HL-60 (cell line): ENCODE data around the gene CLSTN2.

Source experiments
- DNase-seq, 2 experiments: peaks; one replicate each; pipeline ENCODE4 v3.0.0-alpha.2; 2010 to 2020; ENCODE audit warnings: low read depth in 1 of 2, low spot score in 1 of 2
- H3K27ac ChIP-seq: fragments of 250-450 bp; sonication (Bioruptor Pico); replicated peaks from 2 replicates; pipeline ENCODE4 v1.5.1; 2020; ENCODE audit warnings: mild to moderate bottlenecking, moderate library complexity
- H3K27me3 ChIP-seq: fragments of 250-450 bp; sonication (Bioruptor Pico); 2 replicates; pipeline ENCODE4 v1.5.1; 2021; ENCODE audit warnings: mild to moderate bottlenecking, moderate library complexity; ENCODE audit not compliant: insufficient read depth, poor library complexity, severe bottlenecking
- H3K4me3 ChIP-seq: replicated peaks from 2 replicates; pipeline ENCODE4 v1.5.1; 2011; ENCODE audit warnings: mild to moderate bottlenecking, control low read depth, low read length; ENCODE audit not compliant: insufficient read depth
- GABPA ChIP-seq: IDR thresholded peaks from 2 replicates; pipeline ENCODE4 v1.6.1; 2012; ENCODE audit warnings: low read depth
- POLR2AphosphoS5 ChIP-seq: IDR thresholded peaks from 2 replicates; pipeline ENCODE4 v1.6.1; 2012; ENCODE audit warnings: low read depth
- SPI1 ChIP-seq: IDR thresholded peaks from 2 replicates; pipeline ENCODE4 v1.6.1; 2012; ENCODE audit warnings: low read depth, mild to moderate bottlenecking, borderline replicate concordance
- TF ChIP-seq, protein P1 (sequence below): IDR thresholded peaks from 2 replicates; pipeline ENCODE4 v1.6.1; 2012; ENCODE audit warnings: low read depth; ENCODE audit not compliant: insufficient replicate concordance
- TF ChIP-seq, protein P2 (sequence below): IDR thresholded peaks from one replicate; pipeline ENCODE4 v1.5.1; 2011; ENCODE audit warnings: low read length, control low read depth, inconsistent platforms; ENCODE audit not compliant: insufficient read depth

The CLSTN2 gene

DNA sequence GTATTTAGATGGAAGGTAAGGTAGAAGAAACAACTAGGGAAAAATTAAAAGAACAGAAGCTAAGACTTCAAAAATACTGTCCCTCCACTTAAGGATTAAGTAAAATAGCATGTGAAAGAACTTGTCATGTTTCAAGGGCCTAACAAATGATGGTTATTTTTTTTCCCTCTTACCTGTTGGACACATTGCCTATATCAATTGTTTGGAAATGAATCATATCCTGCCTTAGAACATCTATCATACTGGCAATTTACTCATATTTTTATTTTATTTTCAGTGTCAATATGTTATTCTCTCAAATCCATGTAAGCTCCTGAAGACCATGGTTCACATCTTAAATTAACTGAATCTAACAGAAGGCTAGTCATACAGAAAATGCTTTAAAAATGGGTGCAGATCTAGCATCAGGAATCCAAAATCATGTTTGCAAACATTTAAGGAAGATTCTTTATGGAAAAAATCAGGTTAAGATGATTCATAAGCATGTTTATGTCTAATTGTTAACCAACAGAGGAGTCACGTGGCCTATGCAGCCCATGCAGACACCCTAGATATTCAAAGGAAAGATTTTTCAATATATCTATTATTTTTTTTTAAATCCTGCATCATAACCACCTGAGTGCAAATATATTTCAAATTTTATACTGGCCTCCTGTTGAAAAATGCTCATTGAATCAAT is 607.1 kb downstream of the CLSTN2 start:
- no peak overlapping the region for H3K27ac ChIP-seq
- TF ChIP-seq, protein P1, sequence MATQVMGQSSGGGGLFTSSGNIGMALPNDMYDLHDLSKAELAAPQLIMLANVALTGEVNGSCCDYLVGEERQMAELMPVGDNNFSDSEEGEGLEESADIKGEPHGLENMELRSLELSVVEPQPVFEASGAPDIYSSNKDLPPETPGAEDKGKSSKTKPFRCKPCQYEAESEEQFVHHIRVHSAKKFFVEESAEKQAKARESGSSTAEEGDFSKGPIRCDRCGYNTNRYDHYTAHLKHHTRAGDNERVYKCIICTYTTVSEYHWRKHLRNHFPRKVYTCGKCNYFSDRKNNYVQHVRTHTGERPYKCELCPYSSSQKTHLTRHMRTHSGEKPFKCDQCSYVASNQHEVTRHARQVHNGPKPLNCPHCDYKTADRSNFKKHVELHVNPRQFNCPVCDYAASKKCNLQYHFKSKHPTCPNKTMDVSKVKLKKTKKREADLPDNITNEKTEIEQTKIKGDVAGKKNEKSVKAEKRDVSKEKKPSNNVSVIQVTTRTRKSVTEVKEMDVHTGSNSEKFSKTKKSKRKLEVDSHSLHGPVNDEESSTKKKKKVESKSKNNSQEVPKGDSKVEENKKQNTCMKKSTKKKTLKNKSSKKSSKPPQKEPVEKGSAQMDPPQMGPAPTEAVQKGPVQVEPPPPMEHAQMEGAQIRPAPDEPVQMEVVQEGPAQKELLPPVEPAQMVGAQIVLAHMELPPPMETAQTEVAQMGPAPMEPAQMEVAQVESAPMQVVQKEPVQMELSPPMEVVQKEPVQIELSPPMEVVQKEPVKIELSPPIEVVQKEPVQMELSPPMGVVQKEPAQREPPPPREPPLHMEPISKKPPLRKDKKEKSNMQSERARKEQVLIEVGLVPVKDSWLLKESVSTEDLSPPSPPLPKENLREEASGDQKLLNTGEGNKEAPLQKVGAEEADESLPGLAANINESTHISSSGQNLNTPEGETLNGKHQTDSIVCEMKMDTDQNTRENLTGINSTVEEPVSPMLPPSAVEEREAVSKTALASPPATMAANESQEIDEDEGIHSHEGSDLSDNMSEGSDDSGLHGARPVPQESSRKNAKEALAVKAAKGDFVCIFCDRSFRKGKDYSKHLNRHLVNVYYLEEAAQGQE: no peak
- TF ChIP-seq GABPA (no peak), POLR2AphosphoS5 (no peak), SPI1 (no peak)
- TF ChIP-seq, protein P2, sequence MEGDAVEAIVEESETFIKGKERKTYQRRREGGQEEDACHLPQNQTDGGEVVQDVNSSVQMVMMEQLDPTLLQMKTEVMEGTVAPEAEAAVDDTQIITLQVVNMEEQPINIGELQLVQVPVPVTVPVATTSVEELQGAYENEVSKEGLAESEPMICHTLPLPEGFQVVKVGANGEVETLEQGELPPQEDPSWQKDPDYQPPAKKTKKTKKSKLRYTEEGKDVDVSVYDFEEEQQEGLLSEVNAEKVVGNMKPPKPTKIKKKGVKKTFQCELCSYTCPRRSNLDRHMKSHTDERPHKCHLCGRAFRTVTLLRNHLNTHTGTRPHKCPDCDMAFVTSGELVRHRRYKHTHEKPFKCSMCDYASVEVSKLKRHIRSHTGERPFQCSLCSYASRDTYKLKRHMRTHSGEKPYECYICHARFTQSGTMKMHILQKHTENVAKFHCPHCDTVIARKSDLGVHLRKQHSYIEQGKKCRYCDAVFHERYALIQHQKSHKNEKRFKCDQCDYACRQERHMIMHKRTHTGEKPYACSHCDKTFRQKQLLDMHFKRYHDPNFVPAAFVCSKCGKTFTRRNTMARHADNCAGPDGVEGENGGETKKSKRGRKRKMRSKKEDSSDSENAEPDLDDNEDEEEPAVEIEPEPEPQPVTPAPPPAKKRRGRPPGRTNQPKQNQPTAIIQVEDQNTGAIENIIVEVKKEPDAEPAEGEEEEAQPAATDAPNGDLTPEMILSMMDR: no peak
- H3K27me3 ChIP-seq: no peaks in the 10 kb centered on the region
- no peak overlapping the region for H3K4me3 ChIP-seq
- no peak for DNase-seq

DNA sequence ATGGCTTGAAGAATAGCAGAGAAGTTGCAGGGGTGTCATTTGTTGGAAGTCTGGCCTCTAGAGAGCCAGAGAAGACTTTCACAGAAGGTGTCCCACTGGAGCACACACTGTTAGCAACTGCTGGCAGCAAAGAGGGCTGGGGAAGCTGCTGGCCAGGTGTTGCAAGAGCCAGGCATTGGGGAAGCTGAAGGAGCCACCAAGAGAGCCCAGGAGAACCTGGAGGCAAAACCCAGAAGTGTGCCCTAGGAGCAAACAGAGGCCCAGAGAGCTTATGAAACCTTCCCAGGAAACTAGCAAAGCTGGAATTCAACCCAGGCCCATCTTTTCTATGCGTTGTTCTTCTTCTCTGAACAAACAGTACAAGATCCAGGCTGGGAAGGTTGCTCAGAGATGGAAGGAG is 610.2 kb downstream of the CLSTN2 start:
- H3K4me3 ChIP-seq: no peak overlapping the region
- no peak for DNase-seq
- TF ChIP-seq, protein P2: no peak
- TF ChIP-seq SPI1 (no peak), GABPA (no peak), POLR2AphosphoS5 (no peak)
- TF ChIP-seq, protein P1: no peak
- no peaks in the 10 kb centered on the region for H3K27me3 ChIP-seq
- H3K27ac ChIP-seq: no peak overlapping the region

DNA sequence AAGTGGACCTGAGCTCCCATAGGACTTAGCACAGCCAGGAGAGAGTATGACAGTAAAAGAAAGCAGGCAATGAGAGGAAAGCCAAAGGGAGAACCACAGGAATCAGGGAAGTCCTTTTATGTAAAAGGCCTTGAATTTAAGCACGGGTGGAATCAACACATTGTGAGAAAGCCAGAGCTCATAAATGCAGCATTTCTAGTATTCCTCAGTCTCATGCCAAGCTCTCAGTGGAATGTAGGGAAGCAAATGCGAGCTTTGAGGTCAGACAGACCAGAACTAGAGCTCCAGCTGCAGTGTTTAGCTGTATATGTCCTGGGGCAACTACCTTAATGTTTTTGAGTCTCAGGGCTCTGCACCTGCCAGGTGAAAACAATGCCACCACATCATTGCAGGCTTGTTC is 610.8 kb downstream of the CLSTN2 start:
- H3K27ac ChIP-seq: no peak overlapping the region
- H3K4me3 ChIP-seq: no peak overlapping the region
- TF ChIP-seq SPI1 (no peak), GABPA (no peak), POLR2AphosphoS5 (no peak)
- TF ChIP-seq, protein P1: no peak
- TF ChIP-seq, protein P2: no peak
- no peaks in the 10 kb centered on the region for H3K27me3 ChIP-seq
- no peak for DNase-seq
